PC-3 (cell line): ENCODE measurements around the gene WDR19. TPM values are rescaled to one million over a fixed set of nuclear protein-coding genes. Genes with fewer than 3 reads are reported as not detected.
"Not testable (repeated sequence)": the region's sequence is repeated elsewhere in the genome, so short reads cannot be mapped to it uniquely, and the experiment has no call there.

ENCODE experiments used
- ATAC-seq: fragments of 200-7000 bp; cut with Tn5 transposase; 2 replicates; pipeline ENCODE4 v1.9.1; 2020; ENCODE audit warnings: mild to moderate bottlenecking, moderate library complexity
- BruUV-seq: library from RNA; stranded (reverse); fragments of 400-500 nt; replicated peaks from 2 replicates; lab custom pipeline; 2021; lab: Mats Ljungman, UMichigan
- CTCF ChIA-PET: fragments of 300-600 bp; sonication (Branson Sonifier 250); formaldehyde crosslinking; loops from one replicate; lab custom pipeline; 2022; ENCODE audit warnings: antibody characterized with exemption; lab: Charles Lee
- POLR2A ChIA-PET: fragments of 300-600 bp; sonication (Branson Sonifier 250); formaldehyde crosslinking; loops from one replicate; lab custom pipeline; 2022; ENCODE audit warnings: antibody characterized with exemption; ENCODE audit not compliant: unreplicated experiment; lab: Charles Lee
- DNase-seq: peaks from one replicate; pipeline ENCODE4 v3.0.0-alpha.2; 2015
- H2AFZ ChIP-seq: fragments of 300-600 bp; sonication (generic); 2 replicates; pipeline ENCODE4 v1.6.0; 2016; ENCODE audit warnings: antibody characterized with exemption, low read length
- H3F3A ChIP-seq: fragments of 300-600 bp; sonication (generic); one replicate; pipeline ENCODE4 v1.6.0; 2017; ENCODE audit warnings: antibody characterized with exemption, low read length, control low read depth, mild to moderate bottlenecking; ENCODE audit not compliant: unreplicated experiment
- H3K27ac ChIP-seq: fragments of 300-600 bp; sonication (generic); 2 replicates; pipeline ENCODE4 v1.5.1; 2016; ENCODE audit warnings: mild to moderate bottlenecking, low read length
- H3K27me3 ChIP-seq: fragments of 300-600 bp; sonication (generic); 2 replicates; pipeline ENCODE4 v1.6.1; 2016; ENCODE audit warnings: low read length, mixed read lengths
- H3K36me3 ChIP-seq: fragments of 300-600 bp; sonication (generic); 2 replicates; pipeline ENCODE4 v1.6.1; 2016; ENCODE audit warnings: low read depth, mixed run types, low read length, mixed read lengths
- H3K4me1 ChIP-seq: fragments of 300-600 bp; sonication (generic); 2 replicates; pipeline ENCODE4 v1.5.1; 2016; ENCODE audit warnings: low read length; ENCODE audit not compliant: insufficient read depth
- H3K4me2 ChIP-seq: fragments of 300-600 bp; sonication (generic); 2 replicates; pipeline ENCODE4 v1.6.0; 2016; ENCODE audit warnings: low read length
- H3K4me3 ChIP-seq: fragments of 300-600 bp; sonication (generic); 2 replicates; pipeline ENCODE4 v1.5.1; 2016; ENCODE audit warnings: mild to moderate bottlenecking, low read length, mixed read lengths
- H3K79me2 ChIP-seq: fragments of 300-600 bp; sonication (generic); 2 replicates; pipeline ENCODE4 v1.6.1; 2017; ENCODE audit warnings: low read length, mixed read lengths
- H3K9ac ChIP-seq: fragments of 300-600 bp; sonication (generic); 2 replicates; pipeline ENCODE4 v1.6.0; 2016; ENCODE audit warnings: mild to moderate bottlenecking, low read length
- H3K9me2 ChIP-seq: fragments of 300-600 bp; sonication (generic); replicated peaks from 2 replicates; pipeline ENCODE4 v1.6.1; 2016; ENCODE audit warnings: mixed run types, low read length, mixed read lengths
- H3K9me3 ChIP-seq: fragments of 300-600 bp; sonication (generic); 2 replicates; pipeline ENCODE4 v1.6.1; 2016; ENCODE audit warnings: low read length, mixed read lengths
- H4K20me1 ChIP-seq: fragments of 300-600 bp; sonication (generic); 2 replicates; pipeline ENCODE4 v1.6.1; 2016; ENCODE audit warnings: low read length, mixed read lengths
- CTCF ChIP-seq: fragments of 300-600 bp; sonication (generic); conservative IDR thresholded peaks from 2 replicates; pipeline ENCODE4 v1.5.1; 2017; ENCODE audit warnings: antibody characterized with exemption, low read depth, mild to moderate bottlenecking, low read length
- EZH2 ChIP-seq: fragments of 300-600 bp; sonication (generic); IDR thresholded peaks from one replicate; pipeline ENCODE4 v1.6.1; 2017; ENCODE audit warnings: antibody characterized with exemption, mild to moderate bottlenecking, low read length; ENCODE audit not compliant: unreplicated experiment
- EZH2phosphoT487 ChIP-seq: fragments of 300-600 bp; sonication (generic); IDR thresholded peaks from 2 replicates; pipeline ENCODE4 v1.6.1; 2018; ENCODE audit warnings: mild to moderate bottlenecking, antibody characterized with exemption, low read length, borderline replicate concordance
- intact Hi-C: fragments of 100-400 bp; cut with micrococcal nuclease; formaldehyde crosslinking; loops from 2 replicates; pipeline ENCODE4 v1.9.0; 2023
- total RNA-seq: library from RNA; depleted of rRNA; stranded (reverse); fragments of >200 nt; gene quantifications from 2 replicates; pipeline ENCODE4 v1.2.3, GENCODE V29; 2014

WDR19 gene
- total RNA-seq, 1 experiment from 2014 or later, result 11.0 TPM

DNA sequence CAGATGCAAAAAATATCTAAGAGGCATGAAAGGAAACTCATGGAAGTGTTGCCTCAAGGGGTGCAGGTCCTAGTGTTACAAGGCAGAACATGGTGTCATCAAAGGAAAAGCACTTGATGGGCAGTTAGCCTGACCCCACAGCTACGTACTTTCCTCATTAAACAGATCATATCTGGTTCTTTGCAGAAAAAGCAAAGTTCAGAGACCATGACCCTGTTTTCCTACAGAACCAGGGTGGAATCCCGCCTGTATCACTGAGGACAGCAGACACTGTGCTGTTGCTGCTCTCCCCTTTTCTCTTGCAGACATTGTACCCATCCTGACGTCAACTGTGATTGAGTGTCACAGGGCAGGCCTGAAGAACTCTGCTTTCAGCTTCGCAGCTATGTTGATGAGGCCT, 92.2 kb downstream of the WDR19 start:
- ChIA-PET POLR2A (no interaction called here), CTCF (no interaction called here)
- no peak overlapping the region for H2AFZ ChIP-seq
- no peaks in the 10 kb centered on the region for H3K9me3 ChIP-seq
- TF ChIP-seq EZH2 (no peak), CTCF (no peak), EZH2phosphoT487 (no peak)
- H3K36me3 ChIP-seq, result no peaks in the 10 kb centered on the region
- DNase-seq (no peak), ATAC-seq (no peak)
- H3F3A ChIP-seq, result no peaks in the 10 kb centered on the region
- H3K9me2 ChIP-seq, result no peaks in the 10 kb centered on the region
- H3K4me2 ChIP-seq, result no peak overlapping the region
- no peak overlapping the region for H3K27ac ChIP-seq
- H3K9ac ChIP-seq, result no peak overlapping the region
- H3K79me2 ChIP-seq, result no peaks in the 10 kb centered on the region
- no peaks in the 10 kb centered on the region for H3K27me3 ChIP-seq
- H4K20me1 ChIP-seq, result no peaks in the 10 kb centered on the region
- no peaks in the 10 kb centered on the region for H3K4me1 ChIP-seq
- no TSS peak for BruUV-seq
- intact Hi-C loops, result no loop called here
- no peak overlapping the region for H3K4me3 ChIP-seq

DNA sequence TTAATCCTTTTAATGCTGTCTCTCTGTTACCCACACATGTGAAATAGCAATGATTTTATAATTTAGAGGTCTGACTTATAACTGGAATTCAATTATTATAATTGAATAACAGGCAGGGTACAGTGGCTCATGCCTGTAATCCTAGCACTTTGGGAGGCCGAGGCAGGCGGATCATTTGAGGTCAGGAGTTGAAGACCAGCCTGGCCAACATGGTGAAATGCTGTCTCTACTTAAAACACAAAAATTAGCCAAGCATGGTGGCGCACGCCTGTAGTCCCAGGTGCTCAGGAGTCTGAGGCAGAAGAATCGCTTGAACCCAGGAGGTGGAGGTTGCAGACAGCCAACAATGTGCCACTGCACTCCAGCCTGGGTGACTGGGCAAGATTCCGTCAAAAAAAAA, 95.3 kb downstream of the WDR19 start:
- DNase-seq, POLR2A ChIA-PET, ATAC-seq, intact Hi-C loops, H3K27me3 ChIP-seq, H3F3A ChIP-seq, CTCF ChIA-PET, H4K20me1 ChIP-seq, BruUV-seq, H3K36me3 ChIP-seq, H2AFZ ChIP-seq, H3K4me1 ChIP-seq, H3K27ac ChIP-seq, H3K9me2 ChIP-seq, H3K4me3 ChIP-seq, H3K79me2 ChIP-seq, H3K9ac ChIP-seq, H3K4me2 ChIP-seq, H3K9me3 ChIP-seq: not testable (repeated sequence)

DNA sequence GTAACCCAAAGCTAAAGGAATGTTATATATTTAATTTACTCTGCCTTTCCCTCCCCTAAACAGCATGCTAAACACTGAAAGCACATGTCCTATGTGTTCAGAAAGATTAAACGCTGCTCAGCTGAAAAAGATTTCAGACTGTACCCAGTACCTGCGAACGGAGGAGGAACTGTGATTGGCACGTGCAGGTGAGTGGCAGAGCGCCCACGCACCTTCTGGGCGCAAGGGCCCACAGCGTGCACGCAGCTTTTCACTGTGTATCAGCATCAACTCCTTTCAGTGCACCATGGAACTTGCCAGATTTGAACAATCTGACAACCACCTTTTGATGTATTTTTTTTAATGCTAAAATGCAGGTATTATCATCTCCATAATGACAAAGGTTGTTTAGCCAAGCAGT, 96.1 kb downstream of the WDR19 start:
- no peaks in the 10 kb centered on the region for H3K4me1 ChIP-seq
- H3K4me2 ChIP-seq, result no peak overlapping the region
- H3K27me3 ChIP-seq, result no peaks in the 10 kb centered on the region
- CTCF ChIA-PET, result no interaction called here
- peaks cover 8% of the 10 kb centered on the region for H3K36me3 ChIP-seq
- H2AFZ ChIP-seq, result no peak overlapping the region
- DNase-seq (no peak), ATAC-seq (no peak)
- no peaks in the 10 kb centered on the region for H4K20me1 ChIP-seq
- no peaks in the 10 kb centered on the region for H3K79me2 ChIP-seq
- no peaks in the 10 kb centered on the region for H3F3A ChIP-seq
- POLR2A ChIA-PET, result no interaction called here
- intact Hi-C loops, result no loop called here
- no peak for TF ChIP-seq EZH2
- no peak for TF ChIP-seq EZH2phosphoT487
- H3K27ac ChIP-seq, result no peak overlapping the region
- no TSS peak for BruUV-seq
- no peak overlapping the region for H3K4me3 ChIP-seq
- no peaks in the 10 kb centered on the region for H3K9me3 ChIP-seq
- no peaks in the 10 kb centered on the region for H3K9me2 ChIP-seq
- H3K9ac ChIP-seq, result no peak overlapping the region

GRCh38 chr4:39279416-39279815, 97.1 kb downstream of the WDR19 start:
- Histone ChIP-seq H3K27me3 (no peaks in the 10 kb centered on the region), H3K9me2 (no peaks in the 10 kb centered on the region), H4K20me1 (no peaks in the 10 kb centered on the region), H3K36me3 (peaks cover 14% of the 10 kb centered on the region), H3K9me3 (no peaks in the 10 kb centered on the region), H3K27ac (no peak overlapping the region), H3K4me3 (no peak overlapping the region), H3F3A (no peaks in the 10 kb centered on the region), H3K9ac (no peak overlapping the region), H2AFZ (no peak overlapping the region), H3K79me2 (no peaks in the 10 kb centered on the region), H3K4me1 (no peaks in the 10 kb centered on the region), H3K4me2 (no peak overlapping the region)
- no peak for DNase-seq
- TF ChIP-seq EZH2, result no peak
- no peak for TF ChIP-seq CTCF
- TF ChIP-seq EZH2phosphoT487, result no peak
- ChIA-PET POLR2A (no interaction called here), CTCF (no interaction called here)
- intact Hi-C loops, result no loop called here
- BruUV-seq, result no TSS peak
- ATAC-seq, result no peak
